SK-N-MC (cell line): ENCODE results near the gene SDCBP2.
A peak's percentile ranks its signal among the peaks of the same experiment; 100 is the strongest.

Source experiments
- DNase-seq: peaks from one replicate; pipeline ENCODE4 v3.0.0-alpha.2; 2011; ENCODE audit warnings: low read depth, low spot score
- H3K27ac ChIP-seq: fragments of 200-600 bp; sonication (generic); 2 replicates; pipeline ENCODE4 v1.5.1; 2016; ENCODE audit warnings: mixed run types
- H3K36me3 ChIP-seq: fragments of 200-600 bp; sonication (generic); 2 replicates; pipeline ENCODE4 v1.6.1; 2017; ENCODE audit warnings: antibody characterized with exemption, low read length, mixed read lengths; ENCODE audit not compliant: insufficient read depth
- H3K4me3 ChIP-seq: fragments of 200-600 bp; sonication (generic); 2 replicates; pipeline ENCODE4 v1.5.1; 2016
- H3K9ac ChIP-seq: fragments of 200-600 bp; sonication (generic); 2 replicates; pipeline ENCODE4 v1.8.0; 2017; ENCODE audit warnings: mixed run types, mixed read lengths; ENCODE audit not compliant: insufficient read length
- H3K9me3 ChIP-seq: fragments of 200-600 bp; sonication (generic); 2 replicates; pipeline ENCODE4 v1.6.1; 2017; ENCODE audit warnings: low read depth, mild to moderate bottlenecking, antibody characterized with exemption, low read length, moderate library complexity, mixed read lengths
- EZH2 ChIP-seq: fragments of 200-600 bp; sonication (generic); IDR thresholded peaks from one replicate; pipeline ENCODE4 v1.6.1; 2017; ENCODE audit warnings: antibody characterized with exemption
- FOXP2 ChIP-seq: optimal IDR thresholded peaks from 2 replicates; pipeline ENCODE3; 2011; ENCODE audit warnings: mild to moderate bottlenecking, moderate library complexity; ENCODE audit not compliant: insufficient read depth; ENCODE audit errors: extremely low read length, control extremely low read depth
- POLR2AphosphoS5 ChIP-seq: IDR thresholded peaks from 2 replicates; pipeline ENCODE4 v1.6.1; 2012; ENCODE audit warnings: mild to moderate bottlenecking, low read depth, low read length, borderline replicate concordance

Gene SDCBP2

DNA sequence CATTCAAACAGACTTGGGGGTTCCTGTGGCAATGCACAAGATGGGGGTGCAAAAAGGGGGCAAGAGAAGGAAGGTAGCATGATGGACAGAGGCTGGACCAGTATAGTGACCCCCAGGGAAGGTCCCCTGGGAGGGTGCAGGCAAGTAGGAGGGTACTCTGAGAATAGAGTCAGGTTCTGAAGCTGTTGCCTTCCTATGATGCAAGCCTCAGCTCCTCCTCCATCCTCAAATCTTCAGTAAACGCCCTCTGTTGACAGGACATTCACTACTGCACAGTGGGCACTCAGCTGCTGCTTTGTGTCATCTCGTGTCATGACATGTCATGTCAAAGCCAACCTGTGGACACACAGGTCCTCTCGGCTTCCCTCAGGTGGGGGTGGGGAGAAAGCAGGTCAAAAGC is 5.8 kb upstream of the SDCBP2 start:
- H3K36me3 ChIP-seq, result peaks cover 5% of the 10 kb centered on the region; the same call in 1 of the 2 replicates
- H3K4me3 ChIP-seq, result no peak overlapping the region
- no peak overlapping the region for H3K27ac ChIP-seq
- no peak overlapping the region for H3K9ac ChIP-seq
- DNase-seq, result no peak
- TF ChIP-seq POLR2AphosphoS5, result no peak; the same call in 1 of the 2 replicates
- TF ChIP-seq FOXP2, result no peak
- no peak for TF ChIP-seq EZH2
- no peaks in the 10 kb centered on the region for H3K9me3 ChIP-seq

DNA sequence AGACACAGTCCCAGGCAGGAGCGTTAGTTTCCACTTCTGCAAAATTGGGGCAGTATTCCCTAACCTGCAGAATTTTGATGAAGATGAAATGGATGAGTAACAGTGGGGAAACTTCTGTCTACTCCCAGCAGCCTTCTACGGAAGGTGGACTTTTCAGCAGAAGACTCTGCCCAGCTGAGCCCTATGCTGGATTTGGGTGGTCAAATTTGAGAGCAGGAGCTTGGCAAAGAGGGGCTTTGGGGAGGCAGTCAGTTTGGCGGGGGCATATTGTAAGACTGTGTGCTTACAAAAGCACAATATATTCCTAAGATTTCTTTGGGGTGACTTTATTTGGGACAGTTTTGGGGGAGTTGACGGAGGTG is 5.4 kb upstream of the SDCBP2 start:
- DNase-seq, result no peak
- Histone ChIP-seq H3K9ac (no peak overlapping the region), H3K36me3 (peaks cover 5% of the 10 kb centered on the region; the same call in 1 of the 2 replicates), H3K9me3 (no peaks in the 10 kb centered on the region), H3K27ac (no peak overlapping the region), H3K4me3 (no peak overlapping the region)
- no peak for TF ChIP-seq POLR2AphosphoS5
- no peak for TF ChIP-seq EZH2
- TF ChIP-seq FOXP2, result no peak

DNA sequence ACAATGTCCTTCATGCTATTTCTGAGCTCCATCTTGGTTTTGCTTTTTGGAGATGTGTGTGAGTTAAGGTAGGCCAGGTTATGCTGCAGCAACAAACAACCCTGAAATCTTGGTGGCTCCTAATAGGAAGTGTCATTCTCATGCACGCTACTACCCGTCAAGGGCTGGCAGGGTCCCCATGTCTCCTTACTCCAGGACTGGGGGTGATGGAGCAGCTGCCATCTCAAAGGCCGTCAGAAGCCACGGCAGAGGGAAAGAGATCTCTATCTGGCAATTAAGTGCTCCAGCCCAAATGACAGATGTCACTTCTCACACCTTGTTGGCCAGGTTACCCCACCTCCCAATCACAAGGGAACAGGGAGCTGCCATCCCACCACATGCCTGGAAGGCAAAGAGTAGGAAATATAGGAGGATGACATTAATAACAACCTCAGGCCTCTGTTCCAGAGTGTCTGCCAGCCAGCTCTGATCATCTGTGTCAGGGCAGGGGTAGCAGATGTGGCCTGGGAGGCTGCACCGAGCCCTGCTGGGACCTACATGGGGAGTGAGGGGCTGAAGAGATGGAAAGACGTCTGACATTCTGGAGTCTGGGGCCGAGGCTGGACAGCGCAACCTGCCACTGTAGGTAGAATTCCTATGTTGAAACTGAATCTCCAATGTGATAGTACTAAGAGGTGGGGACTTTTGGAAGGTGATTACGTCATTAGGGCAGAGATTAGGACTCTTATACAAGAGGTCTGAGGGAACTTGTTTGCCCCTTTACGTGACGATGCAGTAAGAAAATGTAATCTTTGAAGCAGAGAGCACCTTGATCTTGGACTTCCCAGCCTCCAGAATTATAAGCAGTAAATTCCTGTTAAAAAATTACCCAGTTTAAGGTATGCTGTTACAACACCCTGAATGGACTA is 4.8 kb upstream of the SDCBP2 start:
- no peak overlapping the region for H3K9ac ChIP-seq
- H3K36me3 ChIP-seq, result peaks cover 5% of the 10 kb centered on the region; the same call in 1 of the 2 replicates
- no peak for DNase-seq
- no peak overlapping the region for H3K27ac ChIP-seq
- H3K9me3 ChIP-seq, result no peaks in the 10 kb centered on the region
- no peak overlapping the region for H3K4me3 ChIP-seq
- no peak; the same call in 1 of the 2 replicates for TF ChIP-seq POLR2AphosphoS5
- no peak for TF ChIP-seq EZH2
- no peak for TF ChIP-seq FOXP2

DNA sequence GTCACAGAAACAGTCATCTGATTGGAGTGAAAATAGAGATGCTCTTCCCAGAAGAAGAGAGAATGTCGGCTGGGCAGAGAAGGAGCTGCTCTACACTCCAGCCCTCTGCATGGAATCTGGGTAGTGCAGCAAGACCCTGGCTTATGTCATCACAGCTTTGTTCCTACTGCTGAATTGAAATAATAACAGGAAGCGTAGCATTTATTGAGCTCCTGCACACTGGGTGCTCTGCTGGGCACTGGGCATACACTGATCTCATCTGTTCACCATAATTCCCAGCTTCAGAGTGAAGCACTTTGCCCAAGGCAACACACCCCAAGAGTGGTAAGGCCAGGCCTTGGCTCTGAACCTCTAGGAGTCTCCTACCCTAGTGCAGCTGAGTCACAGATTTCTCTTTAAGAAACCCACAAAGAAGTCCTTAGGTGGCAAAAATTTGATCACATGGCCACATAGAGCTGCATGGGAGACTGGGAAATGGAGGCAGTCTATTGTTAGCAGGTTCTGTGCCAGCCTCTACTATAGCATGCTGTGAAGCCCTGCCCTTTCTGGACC is 3.9 kb upstream of the SDCBP2 start:
- no peak for TF ChIP-seq FOXP2
- no peak for TF ChIP-seq POLR2AphosphoS5
- no peak for TF ChIP-seq EZH2
- H3K9me3 ChIP-seq, result no peaks in the 10 kb centered on the region

DNA sequence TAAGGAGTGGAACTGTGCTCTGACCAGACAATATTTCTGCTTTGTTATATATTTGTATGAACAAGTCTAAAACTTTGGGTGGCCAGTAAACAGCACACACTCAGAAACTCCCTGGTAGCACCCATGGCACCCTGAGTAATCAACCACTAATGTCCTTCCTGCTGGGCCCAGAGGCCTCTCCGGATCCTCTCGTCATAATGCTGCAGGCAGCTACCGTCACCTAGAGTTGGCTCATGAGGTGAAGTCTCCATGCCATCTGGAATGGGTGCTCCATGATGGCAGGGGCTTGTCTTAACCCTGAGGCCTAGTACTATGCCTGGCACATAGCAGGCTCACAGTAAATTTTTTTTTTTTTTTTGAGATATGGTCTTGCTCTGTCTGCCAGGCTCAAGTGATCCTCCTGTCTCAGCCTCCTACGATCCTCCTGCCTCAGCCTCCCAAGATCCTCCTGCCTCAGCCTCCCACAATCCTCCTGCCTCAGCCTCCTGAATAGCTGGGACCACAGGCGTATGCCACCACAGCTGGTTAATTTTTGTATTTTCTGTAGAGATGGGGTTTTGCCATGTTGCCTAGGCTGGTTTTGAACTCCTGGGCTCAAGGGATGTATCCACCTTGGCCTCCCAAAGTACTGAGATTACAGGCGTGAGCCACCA is 3.0 kb upstream of the SDCBP2 start:
- Histone ChIP-seq H3K9me3 (no peaks in the 10 kb centered on the region), H3K4me3 (no peak overlapping the region), H3K27ac (no peak overlapping the region), H3K36me3 (peaks cover 5% of the 10 kb centered on the region; the same call in 1 of the 2 replicates), H3K9ac (no peak overlapping the region)
- TF ChIP-seq FOXP2, result no peak
- TF ChIP-seq POLR2AphosphoS5, result no peak
- no peak for TF ChIP-seq EZH2
- no peak for DNase-seq

More for the DNA sequence above, 3.9 kb upstream of the SDCBP2 start:
- Histone ChIP-seq H3K27ac (0 out of 2 replicates have a peak overlapping the region, but pooled peaks have one; percentile 33), H3K4me3 (no peak overlapping the region), H3K36me3 (peaks cover 5% of the 10 kb centered on the region; the same call in 1 of the 2 replicates), H3K9ac (no peak overlapping the region)
- no peak for DNase-seq

GRCh38 chr20:1331101-1331500 is 2.2 kb upstream of the SDCBP2 start:
- DNase-seq, result no peak
- H3K9me3 ChIP-seq, result no peaks in the 10 kb centered on the region
- no peak overlapping the region for H3K9ac ChIP-seq
- TF ChIP-seq EZH2 (no peak), FOXP2 (no peak)
- peaks cover 5% of the 10 kb centered on the region; the same call in 1 of the 2 replicates for H3K36me3 ChIP-seq
- H3K4me3 ChIP-seq, result no peak overlapping the region
- H3K27ac ChIP-seq, result no peak overlapping the region

DNA sequence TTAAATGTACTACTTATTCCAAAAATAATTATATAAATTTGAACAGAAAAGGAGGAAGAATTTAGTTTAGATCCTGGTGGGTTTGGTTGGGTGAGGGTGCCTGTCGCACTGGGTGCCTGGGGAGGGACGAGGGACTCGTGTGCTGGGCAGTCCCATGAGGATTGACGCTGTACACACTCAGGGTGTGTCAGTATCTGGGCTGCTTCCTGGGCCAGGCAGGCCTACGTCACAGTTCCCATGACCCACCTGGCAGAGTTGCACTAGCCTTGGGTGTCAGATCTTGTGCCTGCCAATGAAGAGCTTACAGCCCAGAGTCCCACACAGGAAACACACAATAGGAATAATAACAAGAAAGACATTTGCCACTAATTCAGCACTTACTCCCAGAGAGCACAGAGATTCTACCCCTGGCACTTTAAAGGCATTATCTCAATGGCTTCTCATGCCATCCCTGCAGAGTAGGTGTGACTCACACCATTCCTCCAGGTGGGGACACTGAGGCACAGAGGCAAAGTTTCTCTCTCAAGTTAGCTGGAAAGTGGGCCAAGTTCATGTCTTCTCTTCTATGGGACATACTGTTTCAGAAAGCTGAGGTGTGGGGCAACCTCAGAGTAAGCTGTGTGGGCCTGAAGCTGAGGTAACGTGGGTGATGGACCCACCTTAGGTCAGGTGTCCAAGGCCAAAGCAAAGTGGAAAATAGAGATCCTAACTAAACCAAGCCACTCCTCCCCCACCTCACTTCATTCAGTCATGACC is 1.3 kb upstream of the SDCBP2 start:
- TF ChIP-seq FOXP2 (no peak), EZH2 (no peak), POLR2AphosphoS5 (no peak)
- no peak overlapping the region for H3K9ac ChIP-seq
- H3K27ac ChIP-seq, result no peak overlapping the region; the same call in 1 of the 2 replicates
- DNase-seq, result no peak
- H3K4me3 ChIP-seq, result no peak overlapping the region
- H3K36me3 ChIP-seq, result peaks cover 5% of the 10 kb centered on the region; the same call in 1 of the 2 replicates
- H3K9me3 ChIP-seq, result no peaks in the 10 kb centered on the region
